Ovary (tissue), 3 donors: ENCODE results near the gene NABP1.

Source experiments
- POLR2A ChIP-seq: fragments of 450-650 bp; IDR thresholded peaks from one replicate; pipeline ENCODE4 v1.6.1; 2017; ENCODE audit warnings: antibody characterized with exemption, mild to moderate bottlenecking, moderate library complexity
- TF ChIP-seq, protein P1 (sequence below), 3 donors: fragments of 450-650 bp in 2 of 3; fragments of 200-600 bp in 1 of 3; IDR thresholded peaks; one replicate each; pipeline versions ENCODE4 v1.5.1 to v1.8.0; 2016 to 2022; ENCODE audit warnings: antibody characterized with exemption in 3 of 3, mild to moderate bottlenecking in 1 of 3
- donor health status: DM: no; HTN: no; CAD: no.

DNA sequence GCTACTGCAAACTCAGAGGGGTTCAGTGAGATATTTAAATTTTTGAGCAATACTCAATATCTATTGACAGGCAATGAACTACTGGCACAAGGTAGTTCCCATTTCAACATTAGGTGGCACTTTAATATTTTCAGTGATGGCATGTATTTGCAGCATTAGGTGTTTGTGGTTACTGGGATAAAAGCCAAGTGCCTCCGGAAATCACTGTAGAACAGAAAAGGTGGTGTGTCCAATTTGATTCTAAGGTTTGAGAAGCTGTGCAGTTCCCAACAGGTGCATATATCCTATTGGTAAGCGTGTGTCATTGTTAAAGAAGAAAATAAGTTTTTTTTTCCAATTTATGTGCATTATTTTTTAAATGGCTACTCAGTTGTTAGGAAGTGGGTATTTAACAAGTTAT is 41.3 kb downstream of the NABP1 start:
- no peak for TF ChIP-seq POLR2A
- TF ChIP-seq, protein P1, sequence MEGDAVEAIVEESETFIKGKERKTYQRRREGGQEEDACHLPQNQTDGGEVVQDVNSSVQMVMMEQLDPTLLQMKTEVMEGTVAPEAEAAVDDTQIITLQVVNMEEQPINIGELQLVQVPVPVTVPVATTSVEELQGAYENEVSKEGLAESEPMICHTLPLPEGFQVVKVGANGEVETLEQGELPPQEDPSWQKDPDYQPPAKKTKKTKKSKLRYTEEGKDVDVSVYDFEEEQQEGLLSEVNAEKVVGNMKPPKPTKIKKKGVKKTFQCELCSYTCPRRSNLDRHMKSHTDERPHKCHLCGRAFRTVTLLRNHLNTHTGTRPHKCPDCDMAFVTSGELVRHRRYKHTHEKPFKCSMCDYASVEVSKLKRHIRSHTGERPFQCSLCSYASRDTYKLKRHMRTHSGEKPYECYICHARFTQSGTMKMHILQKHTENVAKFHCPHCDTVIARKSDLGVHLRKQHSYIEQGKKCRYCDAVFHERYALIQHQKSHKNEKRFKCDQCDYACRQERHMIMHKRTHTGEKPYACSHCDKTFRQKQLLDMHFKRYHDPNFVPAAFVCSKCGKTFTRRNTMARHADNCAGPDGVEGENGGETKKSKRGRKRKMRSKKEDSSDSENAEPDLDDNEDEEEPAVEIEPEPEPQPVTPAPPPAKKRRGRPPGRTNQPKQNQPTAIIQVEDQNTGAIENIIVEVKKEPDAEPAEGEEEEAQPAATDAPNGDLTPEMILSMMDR (IDR thresholded peaks at IDR 0.05), result no peak
